ENCODE measurements around the gene EGLN3. TPM values are rescaled to one million over a fixed set of nuclear protein-coding genes. Genes with fewer than 3 reads are reported as not detected.

The EGLN3 gene
- polyA plus RNA-seq, 4 donors, result 13.1 to 40.5 (median 25.5) TPM

- DNase-seq, result peak; percentile 81 to 94
- peak overlapping the region in 2 of 3 donors; percentile 12 to 26 for H3K4me3 ChIP-seq (ENCODE audit: low read depth in 1 of 3, low read length in 3 of 3)
- peaks cover 12 to 61% (median 17%) of the 10 kb centered on the region in 3 donors for H3K4me1 ChIP-seq (ENCODE audit: control insufficient read depth in 3 of 3, insufficient read depth in 2 of 3, low read depth in 1 of 3, low read length in 2 of 3)
Observed at GRCh38 chr14:33938131-33938949, 12.5 kb downstream of the EGLN3 start.

GRCh38 chr14:33936391-33936790 is 14.5 kb downstream of the EGLN3 start:
- Histone ChIP-seq H3K4me1 (ENCODE audit: control insufficient read depth in 3 of 3, insufficient read depth in 2 of 3, low read depth in 1 of 3, low read length in 2 of 3) (peaks cover 6 to 50% (median 20%) of the 10 kb centered on the region in 3 donors), H3K27me3 (ENCODE audit: control insufficient read depth in 3 of 3, insufficient read depth in 3 of 3, low read length in 3 of 3) (no peaks in the 10 kb centered on the region), H3K9me3 (ENCODE audit: control insufficient read depth in 2 of 2, insufficient read depth in 1 of 2, low read depth in 1 of 2, low read length in 1 of 2) (no peaks in the 10 kb centered on the region), H3K36me3 (ENCODE audit: control insufficient read depth in 3 of 3, insufficient read depth in 2 of 3, low read depth in 1 of 3, low read length in 3 of 3) (no peaks in the 10 kb centered on the region), H3K4me3 (ENCODE audit: low read depth in 1 of 3, low read length in 3 of 3) (no peak overlapping the region), H3K27ac (ENCODE audit: low read depth in 1 of 3, low read length in 2 of 3) (no peak overlapping the region)
- WGBS, 3 donors, result 69 to 71% (median 69%) methylated on average over 2 of the region's 2 CpGs
- no peak for FAIRE-seq
- no peak for DNase-seq

More at GRCh38 chr14:33938131-33938949, 12.5 kb downstream of the EGLN3 start:
- Histone ChIP-seq H3K27ac (ENCODE audit: low read depth in 1 of 3, low read length in 2 of 3) (peak overlapping the region; percentile 54 to 87 (median 78)), H3K9me3 (ENCODE audit: control insufficient read depth in 2 of 2, insufficient read depth in 1 of 2, low read depth in 1 of 2, low read length in 1 of 2) (no peaks in the 10 kb centered on the region), H3K27me3 (ENCODE audit: control insufficient read depth in 3 of 3, insufficient read depth in 3 of 3, low read length in 3 of 3) (no peaks in the 10 kb centered on the region), H3K36me3 (ENCODE audit: control insufficient read depth in 3 of 3, insufficient read depth in 2 of 3, low read depth in 1 of 3, low read length in 3 of 3) (no peaks in the 10 kb centered on the region)
- FAIRE-seq, result no peak
- WGBS, 3 donors, result 8 to 25% (median 16%) methylated on average over 20 of the region's 20 CpGs

- FAIRE-seq, result no peak
- H3K4me1 ChIP-seq (ENCODE audit: control insufficient read depth in 3 of 3, insufficient read depth in 2 of 3, low read depth in 1 of 3, low read length in 2 of 3), result peaks cover 3 to 53% (median 25%) of the 10 kb centered on the region in 3 donors
Observed at GRCh38 chr14:33934938-33935337, 15.9 kb downstream of the EGLN3 start.

GRCh38 chr14:33934043-33934750 is 16.7 kb downstream of the EGLN3 start:
- DNase-seq (peak in 1 of 2 donors; percentile 42), FAIRE-seq (no peak)
- WGBS, 3 donors, result 41 to 60% (median 51%) methylated on average over 7 of the region's 7 CpGs
- H3K4me1 ChIP-seq (ENCODE audit: control insufficient read depth in 3 of 3, insufficient read depth in 2 of 3, low read depth in 1 of 3, low read length in 2 of 3), result peaks cover 3 to 52% (median 24%) of the 10 kb centered on the region in 3 donors
- H3K27ac ChIP-seq (ENCODE audit: low read depth in 1 of 3, low read length in 2 of 3), result peak overlapping the region in 2 of 3 donors; percentile 27 to 58
- H3K9me3 ChIP-seq (ENCODE audit: control insufficient read depth in 2 of 2, insufficient read depth in 1 of 2, low read depth in 1 of 2, low read length in 1 of 2), result no peaks in the 10 kb centered on the region
- no peak overlapping the region for H3K4me3 ChIP-seq (ENCODE audit: low read depth in 1 of 3, low read length in 3 of 3)
- no peaks in the 10 kb centered on the region for H3K27me3 ChIP-seq (ENCODE audit: control insufficient read depth in 3 of 3, insufficient read depth in 3 of 3, low read length in 3 of 3)
- H3K36me3 ChIP-seq (ENCODE audit: control insufficient read depth in 3 of 3, insufficient read depth in 2 of 3, low read depth in 1 of 3, low read length in 3 of 3), result peaks cover 0 to 2% (median under 1%) of the 10 kb centered on the region in 3 donors

More at GRCh38 chr14:33934938-33935337, 15.9 kb downstream of the EGLN3 start:
- DNase-seq, result no peak
- WGBS, 3 donors, result 89 to 91% (median 90%) methylated on average over 5 of the region's 5 CpGs
- H3K4me3 ChIP-seq (ENCODE audit: low read depth in 1 of 3, low read length in 3 of 3), result no peak overlapping the region
- H3K36me3 ChIP-seq (ENCODE audit: control insufficient read depth in 3 of 3, insufficient read depth in 2 of 3, low read depth in 1 of 3, low read length in 3 of 3), result peaks cover 0 to 2% (median 0%) of the 10 kb centered on the region in 3 donors
- no peak overlapping the region for H3K27ac ChIP-seq (ENCODE audit: low read depth in 1 of 3, low read length in 2 of 3)
- no peaks in the 10 kb centered on the region for H3K27me3 ChIP-seq (ENCODE audit: control insufficient read depth in 3 of 3, insufficient read depth in 3 of 3, low read length in 3 of 3)
- H3K9me3 ChIP-seq (ENCODE audit: control insufficient read depth in 2 of 2, insufficient read depth in 1 of 2, low read depth in 1 of 2, low read length in 1 of 2), result no peaks in the 10 kb centered on the region

GRCh38 chr14:33933386-33933933 is 17.4 kb downstream of the EGLN3 start:
- peaks cover 0 to 5% (median 5%) of the 10 kb centered on the region in 3 donors for H3K36me3 ChIP-seq (ENCODE audit: control insufficient read depth in 3 of 3, insufficient read depth in 2 of 3, low read depth in 1 of 3, low read length in 3 of 3)
- DNase-seq, result no peak
- H3K27ac ChIP-seq (ENCODE audit: low read depth in 1 of 3, low read length in 2 of 3), result peak overlapping the region in 1 of 3 donors; percentile 18
- no peaks in the 10 kb centered on the region for H3K27me3 ChIP-seq (ENCODE audit: control insufficient read depth in 3 of 3, insufficient read depth in 3 of 3, low read length in 3 of 3)
- FAIRE-seq, result no peak
- no peak overlapping the region for H3K4me3 ChIP-seq (ENCODE audit: low read depth in 1 of 3, low read length in 3 of 3)
- peaks cover 3 to 54% (median 24%) of the 10 kb centered on the region in 3 donors for H3K4me1 ChIP-seq (ENCODE audit: control insufficient read depth in 3 of 3, insufficient read depth in 2 of 3, low read depth in 1 of 3, low read length in 2 of 3)
- WGBS, 3 donors, result 41 to 44% (median 44%) methylated on average over 8 of the region's 8 CpGs
- H3K9me3 ChIP-seq (ENCODE audit: control insufficient read depth in 2 of 2, insufficient read depth in 1 of 2, low read depth in 1 of 2, low read length in 1 of 2), result no peaks in the 10 kb centered on the region

GRCh38 chr14:33932576-33933345 is 18.1 kb downstream of the EGLN3 start:
- H3K4me1 ChIP-seq (ENCODE audit: control insufficient read depth in 3 of 3, insufficient read depth in 2 of 3, low read depth in 1 of 3, low read length in 2 of 3), result peaks cover 3 to 50% (median 23%) of the 10 kb centered on the region in 3 donors
- peaks cover 0 to 8% (median 7%) of the 10 kb centered on the region in 3 donors for H3K36me3 ChIP-seq (ENCODE audit: control insufficient read depth in 3 of 3, insufficient read depth in 2 of 3, low read depth in 1 of 3, low read length in 3 of 3)
- no peak for DNase-seq
- H3K9me3 ChIP-seq (ENCODE audit: control insufficient read depth in 2 of 2, insufficient read depth in 1 of 2, low read depth in 1 of 2, low read length in 1 of 2), result no peaks in the 10 kb centered on the region
- no peaks in the 10 kb centered on the region for H3K27me3 ChIP-seq (ENCODE audit: control insufficient read depth in 3 of 3, insufficient read depth in 3 of 3, low read length in 3 of 3)
- H3K4me3 ChIP-seq (ENCODE audit: low read depth in 1 of 3, low read length in 3 of 3), result no peak overlapping the region
- no peak overlapping the region for H3K27ac ChIP-seq (ENCODE audit: low read depth in 1 of 3, low read length in 2 of 3)
- 88 to 91% (median 89%) methylated on average over 4 of the region's 4 CpGs for WGBS, 3 donors
- FAIRE-seq, result no peak

GRCh38 chr14:33932033-33932432 is 18.8 kb downstream of the EGLN3 start:
- no peaks in the 10 kb centered on the region for H3K27me3 ChIP-seq (ENCODE audit: control insufficient read depth in 3 of 3, insufficient read depth in 3 of 3, low read length in 3 of 3)
- 88 to 98% (median 94%) methylated on average over 3 of the region's 3 CpGs for WGBS, 3 donors
- peaks cover 3 to 47% (median 20%) of the 10 kb centered on the region in 3 donors for H3K4me1 ChIP-seq (ENCODE audit: control insufficient read depth in 3 of 3, insufficient read depth in 2 of 3, low read depth in 1 of 3, low read length in 2 of 3)
- no peaks in the 10 kb centered on the region for H3K9me3 ChIP-seq (ENCODE audit: control insufficient read depth in 2 of 2, insufficient read depth in 1 of 2, low read depth in 1 of 2, low read length in 1 of 2)
- peaks cover 0 to 10% (median 9%) of the 10 kb centered on the region in 3 donors for H3K36me3 ChIP-seq (ENCODE audit: control insufficient read depth in 3 of 3, insufficient read depth in 2 of 3, low read depth in 1 of 3, low read length in 3 of 3)
- FAIRE-seq (no peak), DNase-seq (no peak)
- H3K27ac ChIP-seq (ENCODE audit: low read depth in 1 of 3, low read length in 2 of 3), result no peak overlapping the region
- no peak overlapping the region for H3K4me3 ChIP-seq (ENCODE audit: low read depth in 1 of 3, low read length in 3 of 3)

Measured in small intestine (tissue), 7 donors.